Measurements from ENCODE around the gene NRCAM.

NRCAM gene

GRCh38 chr7:108137040-108137439 is 319.2 kb downstream of the NRCAM start:
- Histone ChIP-seq H3K4me3 (ENCODE audit: low read length) (no peak overlapping the region), H3K36me3 (replicated peaks; ENCODE audit: insufficient read depth, low read length) (no peaks in the 10 kb centered on the region), H3K4me2 (ENCODE audit: low read depth, low read length) (no peak overlapping the region), H3K9me3 (replicated peaks; ENCODE audit: insufficient read depth, low read length) (no peaks in the 10 kb centered on the region), H3K27ac (ENCODE audit: low read length) (no peak overlapping the region), H3K27me3 (replicated peaks; ENCODE audit: insufficient read depth, low read length) (peaks cover 84% of the 10 kb centered on the region), H4K20me1 (ENCODE audit: insufficient read depth, low read length) (peaks cover 14% of the 10 kb centered on the region; the same call in 1 of the 2 replicates), H3F3A (ENCODE audit: insufficient read depth, low read length) (peaks cover 14% of the 10 kb centered on the region; the same call in 1 of the 2 replicates), H3K79me2 (ENCODE audit: low read length) (no peaks in the 10 kb centered on the region), H3K4me1 (ENCODE audit: low read length) (peaks cover 15% of the 10 kb centered on the region), H3K9me2 (replicated peaks; ENCODE audit: insufficient read depth, low read length) (no peaks in the 10 kb centered on the region), H2AFZ (ENCODE audit: low read length) (no peak overlapping the region), H3K9ac (ENCODE audit: low read length) (no peak overlapping the region)
- DNase-seq, result no peak
- TF ChIP-seq EZH2 (optimal IDR thresholded peaks at IDR 0.05; ENCODE audit: low read depth, low read length) (no peak), EZH2phosphoT487 (IDR thresholded peaks at IDR 0.05; ENCODE audit: low read length) (no peak), CTCF (IDR thresholded peaks at IDR 0.05; ENCODE audit: low read length) (no peak)

- no peaks in the 10 kb centered on the region for H3K9me3 ChIP-seq (replicated peaks; ENCODE audit: insufficient read depth, low read length)
- peaks cover 14% of the 10 kb centered on the region; the same call in 1 of the 2 replicates for H4K20me1 ChIP-seq (ENCODE audit: insufficient read depth, low read length)
- H3K27ac ChIP-seq (ENCODE audit: low read length), result no peak overlapping the region
- no peak overlapping the region for H3K4me3 ChIP-seq (ENCODE audit: low read length)
- H3K79me2 ChIP-seq (ENCODE audit: low read length), result no peaks in the 10 kb centered on the region
- peak overlapping the region; percentile 27; the same call in 1 of the 2 replicates for H3K4me2 ChIP-seq (ENCODE audit: low read depth, low read length)
- H3K27me3 ChIP-seq (replicated peaks; ENCODE audit: insufficient read depth, low read length), result peaks cover 89% of the 10 kb centered on the region
- no peak for DNase-seq
- H3K4me1 ChIP-seq (ENCODE audit: low read length), result peaks cover 15% of the 10 kb centered on the region
- no peak overlapping the region for H2AFZ ChIP-seq (ENCODE audit: low read length)
- no peaks in the 10 kb centered on the region for H3K36me3 ChIP-seq (replicated peaks; ENCODE audit: insufficient read depth, low read length)
- TF ChIP-seq CTCF (IDR thresholded peaks at IDR 0.05; ENCODE audit: low read length) (no peak), EZH2 (optimal IDR thresholded peaks at IDR 0.05; ENCODE audit: low read depth, low read length) (no peak), EZH2phosphoT487 (IDR thresholded peaks at IDR 0.05; ENCODE audit: low read length) (no peak)
- peaks cover 14% of the 10 kb centered on the region; the same call in 1 of the 2 replicates for H3F3A ChIP-seq (ENCODE audit: insufficient read depth, low read length)
- no peaks in the 10 kb centered on the region for H3K9me2 ChIP-seq (replicated peaks; ENCODE audit: insufficient read depth, low read length)
- no peak overlapping the region for H3K9ac ChIP-seq (ENCODE audit: low read length)
Observed at GRCh38 chr7:108136191-108136688, 320.0 kb downstream of the NRCAM start.

- Histone ChIP-seq H3K4me3 (ENCODE audit: low read length) (no peak overlapping the region), H3K4me2 (ENCODE audit: low read depth, low read length) (peak overlapping the region; percentile 27; the same call in 1 of the 2 replicates), H3K9ac (ENCODE audit: low read length) (no peak overlapping the region), H3K9me3 (replicated peaks; ENCODE audit: insufficient read depth, low read length) (no peaks in the 10 kb centered on the region), H3K36me3 (replicated peaks; ENCODE audit: insufficient read depth, low read length) (no peaks in the 10 kb centered on the region), H3K27ac (ENCODE audit: low read length) (no peak overlapping the region), H3K27me3 (replicated peaks; ENCODE audit: insufficient read depth, low read length) (peaks cover 86% of the 10 kb centered on the region), H3K79me2 (ENCODE audit: low read length) (no peaks in the 10 kb centered on the region), H3K4me1 (ENCODE audit: low read length) (peaks cover 15% of the 10 kb centered on the region), H3F3A (ENCODE audit: insufficient read depth, low read length) (peaks cover 14% of the 10 kb centered on the region; the same call in 1 of the 2 replicates), H2AFZ (ENCODE audit: low read length) (no peak overlapping the region), H3K9me2 (replicated peaks; ENCODE audit: insufficient read depth, low read length) (no peaks in the 10 kb centered on the region), H4K20me1 (ENCODE audit: insufficient read depth, low read length) (peaks cover 14% of the 10 kb centered on the region; the same call in 1 of the 2 replicates)
- TF ChIP-seq EZH2 (optimal IDR thresholded peaks at IDR 0.05; ENCODE audit: low read depth, low read length) (no peak), EZH2phosphoT487 (IDR thresholded peaks at IDR 0.05; ENCODE audit: low read length) (no peak; the same call in 1 of the 2 replicates), CTCF (IDR thresholded peaks at IDR 0.05; ENCODE audit: low read length) (no peak)
- peak; percentile 84 for DNase-seq
Observed at GRCh38 chr7:108135446-108136190, 320.6 kb downstream of the NRCAM start.

Measured in MM.1S (cell line).